ENCODE results near the gene STRN4. TPM values are rescaled to one million over a fixed set of nuclear protein-coding genes. Genes with fewer than 3 reads are reported as not detected.

Gene STRN4
- total and polyA plus RNA-seq, 9 of the 15 experiments (the other 6 are each of a cell fraction or from before 2014, with no cell fraction given), result 0.62 to 83.7 (median 36.9) TPM

GRCh38 chr19:46697204-46697960, 48.9 kb downstream of the STRN4 start (continued):
- TF ChIP-seq ZNF407 (IDR thresholded peaks at IDR 0.05; ENCODE audit: low read depth) (0 out of 2 replicates have a peak, but pooled peaks have one; percentile 31), TBP (optimal IDR thresholded peaks at IDR 0.05; ENCODE audit: low read depth, low read length) (no peak), EGR1 (conservative IDR thresholded peaks at IDR 0.05) (peak; percentile 81), GABPB1 (CRISPR knock-in tag; IDR thresholded peaks at IDR 0.05) (no peak), ZNF695 (CRISPR knock-in tag; IDR thresholded peaks at IDR 0.05) (no peak), FOXJ2 (tag; IDR thresholded peaks at IDR 0.05) (no peak), ZNF57 (CRISPR knock-in tag; IDR thresholded peaks at IDR 0.05) (no peak), ZNF778 (CRISPR knock-in tag; IDR thresholded peaks at IDR 0.05) (no peak), SAP30 (IDR thresholded peaks at IDR 0.05; ENCODE audit: borderline replicate concordance, insufficient read depth, low read depth, low read length, poor library complexity, severe bottlenecking) (peak; percentile 48), ZBTB43 (CRISPR knock-in tag; IDR thresholded peaks at IDR 0.05) (no peak), ZNF41 (CRISPR knock-in tag; conservative IDR thresholded peaks at IDR 0.05) (no peak), NRF1 (conservative IDR thresholded peaks at IDR 0.05 in 1 of 2, IDR thresholded peaks at IDR 0.05 in 1 of 2) (peak; percentile 69 to 72), MAZ (CRISPR knock-in tag; conservative IDR thresholded peaks at IDR 0.05 in 1 of 2, IDR thresholded peaks at IDR 0.05 in 1 of 2) (peak; percentile 60 to 79; a peak in 3 of 4 replicates), E2F1 (CRISPR knock-in tag; IDR thresholded peaks at IDR 0.05) (no peak), TCF7 (IDR thresholded peaks at IDR 0.05; ENCODE audit: borderline replicate concordance) (no peak), GATAD2B (IDR thresholded peaks at IDR 0.05; ENCODE audit: borderline replicate concordance) (no peak)
